Stimulated activated CD4-positive, alpha-beta T cell treated with anti-CD3 and anti-CD28 coated beads, Interleukin-2, amount 100 ng/mL, for 48 hours (primary cell): ENCODE data around the gene CHTOP.
"Not testable (repeated sequence)": the region's sequence is repeated elsewhere in the genome, so short reads cannot be mapped to it uniquely, and the experiment has no call there.

Source experiments
- DNase-seq, 2 donors: peaks; one replicate each; pipeline ENCODE4 v3.0.0-alpha.2; 2020

Gene CHTOP

DNA sequence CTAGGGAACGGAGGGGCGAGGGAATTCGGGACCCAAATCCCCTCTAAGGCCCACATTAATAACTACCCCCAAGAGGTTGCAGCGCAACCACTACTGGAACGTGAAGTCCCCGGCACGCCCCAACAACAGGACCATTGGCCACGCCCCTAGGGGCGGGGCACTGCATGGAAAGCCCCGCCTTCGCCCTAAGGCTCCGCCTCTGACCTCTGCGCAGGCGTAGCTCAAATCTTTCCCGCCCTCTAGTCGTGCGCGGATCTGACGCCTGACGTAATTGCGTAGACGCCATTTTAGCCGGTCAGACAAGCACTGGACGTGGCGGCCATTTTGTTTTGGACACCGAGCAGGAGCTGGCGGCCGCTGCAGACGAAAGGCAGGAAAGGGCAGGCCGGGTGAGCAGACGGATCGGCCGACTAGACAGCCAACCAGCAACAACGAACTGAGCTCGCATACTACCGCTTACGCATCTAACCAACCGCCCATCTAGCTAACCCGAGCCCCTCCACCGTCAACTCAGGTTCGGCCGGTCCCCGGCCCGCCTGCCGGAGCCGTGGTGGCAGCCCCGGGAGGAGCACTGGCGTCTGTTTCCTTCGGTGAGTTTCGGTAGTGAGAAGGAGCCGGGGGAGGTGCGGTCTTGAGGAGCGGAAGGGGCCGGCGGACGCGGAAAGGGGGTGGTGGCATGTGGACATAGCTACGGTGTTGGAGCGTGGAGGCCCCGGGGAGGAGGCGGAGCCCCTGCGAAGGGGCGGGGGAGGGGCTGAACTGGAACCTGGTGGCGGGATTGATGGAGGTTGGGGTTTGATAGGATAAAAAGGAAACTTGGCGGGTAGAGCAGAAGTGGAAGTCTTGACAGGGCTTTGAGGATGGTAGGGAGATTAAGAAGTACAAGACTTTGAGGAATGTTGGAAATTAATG, at the start of gene CHTOP:
CHTOP (plus strand) TSS at position 313 of the 912 bp plus-strand sequence. CDS start 2,523 bp downstream, outside the sequence.
- peak; percentile 96 to 98 for DNase-seq

DNA sequence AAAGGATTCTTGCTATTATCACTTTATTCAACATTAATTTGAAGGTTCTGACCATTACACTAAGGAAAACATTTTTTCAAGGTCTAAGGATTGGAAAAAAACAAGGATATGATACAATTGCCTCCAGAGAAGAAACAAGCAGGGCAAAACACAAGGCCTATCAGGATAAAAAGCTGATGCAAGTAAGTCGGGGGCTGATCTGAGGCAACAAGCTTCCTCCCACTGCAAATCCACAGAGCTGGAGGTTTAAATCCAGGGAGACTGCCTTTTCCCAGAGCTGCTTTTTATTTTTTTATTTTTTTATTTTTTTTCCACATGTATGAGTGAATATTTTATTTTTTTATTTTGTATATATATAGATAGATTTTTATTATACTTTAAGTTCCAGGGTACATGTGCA, 48.9 kb upstream of the CHTOP start:
- DNase-seq = no peak

DNA sequence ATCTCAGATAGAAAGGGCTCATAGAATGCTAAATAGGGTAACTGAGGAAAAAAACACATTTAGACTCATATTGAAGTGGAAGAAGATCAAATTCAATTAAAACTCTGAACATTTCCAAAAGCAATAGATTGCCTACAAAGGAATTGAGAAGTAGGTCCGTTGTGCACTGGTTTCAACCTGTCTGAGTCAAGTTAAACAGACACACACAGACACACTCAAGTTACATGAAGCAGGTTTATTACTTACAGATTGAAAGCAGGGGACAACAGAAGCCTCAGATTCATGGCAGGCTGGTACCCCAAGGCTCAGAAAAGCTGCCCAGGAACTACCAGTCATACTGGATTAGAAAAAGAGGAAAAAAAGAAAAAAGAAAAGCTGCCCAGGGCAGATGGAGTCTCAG, 47.5 kb upstream of the CHTOP start:
- DNase-seq = no peak

DNA sequence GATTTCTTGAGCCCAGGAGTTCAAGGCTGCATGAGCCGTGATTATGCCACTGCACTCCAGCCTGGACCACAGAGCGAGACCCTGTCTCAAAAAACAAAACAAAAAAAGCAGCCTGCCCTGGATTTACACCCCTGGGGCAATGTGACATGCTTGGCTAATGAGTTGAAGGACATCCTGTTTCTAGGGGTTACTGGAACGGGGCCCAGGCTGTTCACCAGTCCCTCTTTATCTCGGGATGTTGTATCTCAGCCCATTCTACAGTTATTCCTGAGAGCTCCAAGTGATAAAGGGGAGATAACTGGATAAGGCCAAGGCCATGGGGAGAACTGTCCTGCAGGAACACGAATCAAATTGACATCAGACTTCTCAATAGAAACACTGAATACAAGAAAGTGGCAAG, 46.6 kb upstream of the CHTOP start:
- no peak for DNase-seq

GRCh38 chr1:153588033-153588432, 45.8 kb upstream of the CHTOP start:
- DNase-seq = not testable (repeated sequence)

GRCh38 chr1:153588482-153588881, 45.4 kb upstream of the CHTOP start:
- DNase-seq = no peak

GRCh38 chr1:153592748-153593147, 41.1 kb upstream of the CHTOP start:
- no peak for DNase-seq

DNA sequence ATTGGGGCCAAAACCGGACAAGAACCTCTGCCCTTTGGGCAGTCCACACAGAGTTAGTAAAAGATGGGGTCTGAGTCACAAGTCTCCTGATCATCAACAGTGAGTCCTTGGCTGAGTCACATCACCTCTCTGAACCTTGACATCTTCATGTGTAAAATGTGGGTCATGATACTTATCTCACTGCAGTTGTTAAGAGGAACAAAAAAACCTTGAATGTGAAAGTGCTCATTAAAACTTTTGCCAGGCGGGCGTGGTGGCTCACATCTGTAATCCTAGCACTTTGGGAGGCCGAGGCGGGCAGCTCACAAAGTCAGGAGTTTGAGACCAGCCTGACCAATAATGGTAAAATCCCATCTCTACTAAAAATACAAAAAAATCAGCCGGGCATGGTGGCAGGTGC, 36.7 kb upstream of the CHTOP start:
- no peak for DNase-seq

GRCh38 chr1:153598309-153599172, 35.3 kb upstream of the CHTOP start:
- no peak for DNase-seq

GRCh38 chr1:153599847-153600246, 34.0 kb upstream of the CHTOP start:
- DNase-seq = no peak

- DNase-seq = no peak
Observed at GRCh38 chr1:153602749-153603148, 31.1 kb upstream of the CHTOP start.

DNA sequence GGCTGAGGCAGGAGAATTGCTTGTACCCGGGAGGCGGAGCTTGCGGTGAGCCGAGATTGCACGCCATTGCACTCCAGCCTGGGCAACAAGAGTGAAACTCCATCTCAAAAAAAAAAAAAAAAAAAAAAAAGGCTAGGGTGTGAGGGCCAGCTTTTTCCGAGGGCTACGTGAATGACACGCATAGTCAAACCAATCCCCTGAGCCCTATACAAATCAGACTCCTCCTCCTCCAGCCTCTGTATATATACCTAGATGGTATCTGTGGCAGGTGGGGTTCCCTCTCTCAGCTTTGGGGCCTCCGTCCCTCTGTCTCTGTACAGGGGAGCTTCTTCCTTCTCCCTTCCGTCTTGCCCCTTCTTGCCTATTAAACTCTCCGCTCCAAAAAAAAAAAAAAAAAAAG, 27.7 kb upstream of the CHTOP start:
- no peak for DNase-seq

GRCh38 chr1:153607381-153607780, 26.5 kb upstream of the CHTOP start:
- no peak for DNase-seq

- DNase-seq = no peak
Observed at GRCh38 chr1:153608089-153608682, 25.7 kb upstream of the CHTOP start.

GRCh38 chr1:153608742-153609584, 24.9 kb upstream of the CHTOP start:
- no peak for DNase-seq

DNA sequence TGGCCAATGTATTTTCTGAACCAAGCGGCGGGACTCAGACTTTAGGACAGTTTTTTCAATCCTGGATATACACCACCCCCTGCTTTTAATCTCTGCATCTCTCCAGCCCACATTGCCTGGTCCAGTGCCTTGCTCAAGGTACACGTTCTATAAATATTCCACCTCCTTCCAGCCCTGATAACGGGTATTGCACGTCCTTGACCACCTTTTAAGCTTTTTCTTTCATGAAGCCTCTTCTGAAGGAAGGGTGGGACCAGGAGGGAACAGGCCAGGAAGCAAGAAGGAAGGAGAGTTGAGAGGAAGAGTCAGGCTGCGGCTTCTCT, 24.3 kb upstream of the CHTOP start:
- no peak for DNase-seq

GRCh38 chr1:153610334-153610733, 23.5 kb upstream of the CHTOP start:
- DNase-seq = no peak

- DNase-seq = no peak
Observed at GRCh38 chr1:153610811-153611301, 23.0 kb upstream of the CHTOP start.

GRCh38 chr1:153611356-153611755, 22.5 kb upstream of the CHTOP start:
- no peak for DNase-seq

DNA sequence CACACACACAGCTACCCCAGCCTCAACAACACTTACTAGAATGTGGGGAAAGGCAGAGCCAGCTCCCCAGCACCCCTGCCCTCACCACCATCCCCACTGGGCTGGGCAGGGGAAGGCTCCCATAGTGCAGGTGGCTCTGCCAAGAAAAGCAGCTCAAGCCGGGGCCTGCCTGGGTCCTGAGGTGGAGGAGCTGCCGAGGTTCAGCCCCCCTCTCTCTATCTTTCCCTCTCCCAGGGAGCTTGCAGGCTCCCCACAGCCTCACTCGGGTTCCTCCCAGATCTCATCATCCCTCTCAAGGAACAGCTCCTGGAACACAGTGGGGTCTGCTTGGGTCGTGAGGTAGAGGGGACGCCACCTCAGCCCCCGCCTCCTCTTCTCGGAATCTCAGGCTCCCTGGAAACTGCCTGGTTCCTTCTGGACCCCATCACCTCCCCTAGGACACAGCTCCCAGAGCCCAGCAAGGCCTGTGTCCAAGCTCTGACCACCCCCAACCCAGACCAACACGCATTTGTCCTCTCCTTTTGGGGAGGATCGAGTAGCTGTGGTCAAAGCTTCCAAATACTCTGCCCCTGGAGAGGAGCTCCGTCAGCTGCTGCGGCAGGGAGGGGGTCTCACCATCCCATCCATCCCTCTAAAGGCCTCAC, 21.6 kb upstream of the CHTOP start:
- DNase-seq = no peak

DNA sequence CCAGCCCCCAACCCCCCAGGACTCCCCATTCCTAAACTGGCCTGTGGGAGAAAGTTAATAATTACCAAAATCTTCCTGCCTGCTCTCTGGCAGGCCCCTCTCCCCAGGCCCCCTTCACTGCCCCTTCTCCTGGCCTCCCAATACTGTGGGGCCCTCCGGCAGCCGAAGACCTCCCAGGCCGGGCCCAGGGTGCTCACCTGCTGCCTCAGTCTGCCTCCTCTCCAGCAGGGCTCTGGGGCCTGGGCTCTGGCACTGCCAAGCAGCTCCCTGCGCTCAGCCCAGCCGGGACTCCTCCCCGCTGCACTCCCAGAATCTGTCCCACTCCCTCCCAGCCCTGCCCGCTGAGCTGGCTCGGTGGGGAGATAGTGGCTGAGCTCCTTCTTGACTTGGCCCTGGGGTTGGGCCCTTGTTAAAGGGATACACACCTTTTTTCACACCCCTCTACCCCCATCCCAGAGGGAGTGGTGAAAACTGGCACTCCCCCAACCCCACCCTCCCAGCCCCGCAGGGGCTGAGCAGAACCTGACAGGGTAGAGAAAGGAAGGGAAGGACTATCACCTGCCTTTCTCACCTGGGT, 21.0 kb upstream of the CHTOP start, which contains the start of gene S100A16:
S100A16 (minus strand) TSS at position 383 of the 577 bp plus-strand sequence. CDS start 4,986 bp downstream, outside the sequence.
- DNase-seq = no peak
